Small intestine (tissue), 7 donors: ENCODE results near the gene TMEM209. TPM values are rescaled to one million over a fixed set of nuclear protein-coding genes. Genes with fewer than 3 reads are reported as not detected.

Experiments
- DNase-seq, 2 donors: peaks; one replicate each; pipeline versions ENCODE4 v3.0.0 to v3.0.0-alpha.2; 2013
- FAIRE-seq: peaks from 2 replicates; lab custom pipeline; 2012; peaks lifted over from hg19 to GRCh38; lab: Jason Lieb, UNC
- H3K27ac ChIP-seq, 3 donors: one replicate each; pipeline ENCODE4 v1.5.1; 2013; ENCODE audit warnings: low read length in 2 of 3, mild to moderate bottlenecking in 2 of 3, control low read depth in 1 of 3, inconsistent platforms in 1 of 3, low read depth in 1 of 3, moderate library complexity in 1 of 3
- H3K27me3 ChIP-seq, 3 donors: one replicate each; pipeline ENCODE4 v1.6.1; 2013; ENCODE audit warnings: low read length in 3 of 3, inconsistent platforms in 1 of 3; ENCODE audit not compliant: control insufficient read depth in 3 of 3, insufficient read depth in 3 of 3
- H3K36me3 ChIP-seq, 3 donors: one replicate each; pipeline ENCODE4 v1.6.1; 2013; ENCODE audit warnings: low read length in 3 of 3, inconsistent platforms in 1 of 3, low read depth in 1 of 3, mild to moderate bottlenecking in 1 of 3, moderate library complexity in 1 of 3; ENCODE audit not compliant: control insufficient read depth in 3 of 3, insufficient read depth in 2 of 3
- H3K4me1 ChIP-seq, 3 donors: one replicate each; pipeline ENCODE4 v1.6.1; 2013; ENCODE audit warnings: low read length in 2 of 3, inconsistent platforms in 1 of 3, low read depth in 1 of 3, mild to moderate bottlenecking in 1 of 3, moderate library complexity in 1 of 3; ENCODE audit not compliant: control insufficient read depth in 3 of 3, insufficient read depth in 2 of 3
- H3K4me3 ChIP-seq, 3 donors: one replicate each; pipeline ENCODE4 v1.5.1; 2013; ENCODE audit warnings: low read length in 3 of 3, control low read depth in 1 of 3, inconsistent platforms in 1 of 3, low read depth in 1 of 3, mild to moderate bottlenecking in 1 of 3, moderate library complexity in 1 of 3
- H3K9me3 ChIP-seq, 2 donors: one replicate each; pipeline ENCODE4 v1.6.1; 2013; ENCODE audit warnings: low read depth in 1 of 2, low read length in 1 of 2; ENCODE audit not compliant: control insufficient read depth in 2 of 2, insufficient read depth in 1 of 2
- WGBS, 3 donors: extraction: QIAGEN DNeasy Blood & Tissue Kit; methylation state at CpG; one replicate each; pipeline ENCODE4 v1.1.7; 2013; 5-methylcytosine and 5-hydroxymethylcytosine counted together
- polyA plus RNA-seq, 4 donors: library from polyadenylated mRNA; stranded (reverse) in 3 of 4; unstranded in 1 of 4; fragments of 200-250 nt in 3 of 4; fragments of 120-200 nt in 1 of 4; gene quantifications; one replicate each; pipeline versions ENCODE4 v1.2.1 to v1.2.3, GENCODE V29; 2013
- donor health status: healthy with polysubstance abuse.
- donor health status: control.
- donor health status: control.
- donor health status: Bipolar disorder and iron deficiency.
- donor health status: healthy.

TMEM209 gene
- polyA plus RNA-seq, 4 donors, result 4.3 to 15.5 (median 9.0) TPM

GRCh38 chr7:130156140-130156539, 49.1 kb downstream of the TMEM209 start:
- Histone ChIP-seq H3K9me3 (peaks cover 0 to 16% of the 10 kb centered on the region in 2 donors), H3K27me3 (no peaks in the 10 kb centered on the region), H3K27ac (no peak overlapping the region), H3K4me3 (no peak overlapping the region), H3K4me1 (peaks cover 0 to 12% (median 0%) of the 10 kb centered on the region in 3 donors), H3K36me3 (peaks cover 4 to 27% (median 5%) of the 10 kb centered on the region in 3 donors)
- 97 to 99% (median 98%) methylated on average over 7 of the region's 7 CpGs for WGBS, 3 donors
- no peak for DNase-seq
- FAIRE-seq, result no peak

DNA sequence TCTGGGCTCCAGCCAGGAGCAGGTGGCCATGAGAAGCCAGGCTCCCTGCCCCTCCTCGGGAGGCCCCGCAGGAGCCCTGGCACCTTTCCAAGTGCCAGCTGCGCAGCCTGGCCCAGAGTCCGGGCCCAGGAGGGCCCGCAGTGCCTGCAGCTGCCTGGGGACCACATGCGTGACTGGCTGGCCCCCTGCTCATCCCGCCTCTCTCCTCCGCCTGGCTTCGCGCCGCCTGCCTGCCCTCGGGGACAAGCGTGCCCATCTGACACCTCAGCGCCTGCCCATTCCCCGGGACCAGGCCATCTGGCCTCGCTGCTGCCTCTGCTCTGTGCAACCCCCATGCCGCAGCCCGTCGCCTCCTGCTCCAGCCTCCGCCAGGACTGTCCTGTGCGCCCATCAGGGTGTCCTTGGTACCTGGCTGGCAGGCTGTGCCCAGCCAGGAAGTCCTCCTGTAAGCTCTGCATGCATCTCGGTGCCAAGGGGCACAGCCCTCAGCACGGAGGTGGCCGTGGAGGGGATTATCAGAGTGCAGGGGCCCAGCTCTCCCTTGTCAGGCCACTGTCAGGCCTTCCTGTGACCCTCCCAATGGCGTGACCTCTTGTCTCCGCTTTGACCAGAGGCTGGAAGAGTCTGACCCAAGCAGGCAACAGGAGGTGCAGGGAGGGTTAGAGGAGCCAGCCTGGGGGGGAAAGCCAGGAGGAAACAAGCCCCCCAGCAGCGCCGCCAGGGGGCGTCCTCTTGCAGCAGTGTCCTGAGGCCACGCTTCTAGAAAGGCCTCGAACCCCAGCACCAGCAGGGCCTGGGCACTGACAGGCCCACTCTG, 50.5 kb downstream of the TMEM209 start:
- Histone ChIP-seq H3K27me3 (no peaks in the 10 kb centered on the region), H3K9me3 (peaks cover 0 to 9% of the 10 kb centered on the region in 2 donors), H3K4me3 (no peak overlapping the region), H3K36me3 (peaks cover 0 to 14% (median 0%) of the 10 kb centered on the region in 3 donors), H3K4me1 (peaks cover 0 to 12% (median 0%) of the 10 kb centered on the region in 3 donors), H3K27ac (no peak overlapping the region)
- 25 to 68% (median 54%) methylated on average over 29 to 31 of the region's 31 CpGs for WGBS, 3 donors
- DNase-seq (peak in 1 of 2 donors; percentile 47), FAIRE-seq (no peak)

DNA sequence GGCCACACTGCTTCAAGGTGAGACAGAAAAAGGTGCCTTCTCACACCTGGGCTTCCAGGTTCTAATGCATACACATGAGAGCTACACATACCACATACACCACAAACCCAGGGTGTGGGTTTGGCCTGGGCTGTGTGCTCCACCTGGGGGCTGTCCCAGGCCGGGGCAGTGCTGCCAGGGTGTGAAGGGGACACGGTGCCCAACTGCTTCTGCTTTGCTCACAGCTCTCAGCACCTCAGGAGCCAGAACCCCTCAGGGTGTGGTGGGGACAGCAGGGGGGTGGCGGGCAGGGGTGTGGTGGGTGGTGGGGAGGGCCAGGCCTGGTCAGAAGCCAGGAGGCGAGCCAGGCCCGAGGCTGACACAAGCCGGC, 51.1 kb downstream of the TMEM209 start:
- Histone ChIP-seq H3K9me3 (peaks cover 0 to 9% of the 10 kb centered on the region in 2 donors), H3K36me3 (peaks cover 0 to 11% (median 0%) of the 10 kb centered on the region in 3 donors), H3K27me3 (no peaks in the 10 kb centered on the region), H3K4me3 (no peak overlapping the region), H3K27ac (peak overlapping the region in 1 of 3 donors; percentile 65), H3K4me1 (peaks cover 0 to 12% (median 0%) of the 10 kb centered on the region in 3 donors)
- DNase-seq, result peak in 1 of 2 donors; percentile 45
- 0 to 44% (median 18%) methylated on average over 1 to 6 of the region's 6 CpGs for whole genome bisulfite sequencing, 3 donors
- FAIRE-seq, result no peak

DNA sequence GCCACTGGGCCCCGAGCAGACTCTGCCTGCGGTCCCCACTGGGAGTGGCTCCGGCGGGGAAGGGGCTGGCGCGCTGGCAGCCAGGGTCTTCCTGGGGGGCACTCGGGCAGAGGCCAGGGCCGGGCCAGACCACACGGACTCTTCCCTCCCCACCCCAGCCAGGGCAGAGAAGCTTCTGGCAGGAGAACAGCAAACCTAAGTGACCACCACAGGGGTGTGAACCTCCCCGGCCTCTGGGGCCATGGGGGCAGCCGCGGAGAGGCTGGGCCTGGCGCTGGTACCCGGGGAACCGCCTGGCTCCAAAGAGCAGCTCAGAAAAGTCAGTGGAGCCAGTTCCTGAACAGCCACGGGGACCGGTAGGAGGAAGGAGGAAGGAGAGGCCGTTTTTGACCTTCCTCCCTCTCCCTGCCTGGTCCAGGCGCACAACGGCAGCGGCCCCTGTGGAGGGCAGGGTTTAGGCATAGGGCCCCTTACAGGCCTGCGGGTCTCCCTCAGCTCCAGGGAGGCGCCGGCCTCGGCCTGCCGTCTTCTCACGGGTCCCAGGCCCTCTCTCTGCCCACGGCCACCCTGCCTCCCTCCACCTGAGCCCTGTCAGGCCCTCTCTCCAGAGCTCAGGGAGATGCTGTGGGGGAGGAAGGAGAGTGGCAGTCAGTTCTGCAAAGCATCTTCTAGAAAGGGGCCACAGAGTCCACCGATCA, 51.8 kb downstream of the TMEM209 start:
- Histone ChIP-seq H3K9me3 (peaks cover 0 to 9% of the 10 kb centered on the region in 2 donors), H3K36me3 (peaks cover 0 to 10% (median 0%) of the 10 kb centered on the region in 3 donors), H3K27ac (peak overlapping the region in 1 of 3 donors; percentile 65), H3K4me3 (no peak overlapping the region), H3K4me1 (peaks cover 0 to 17% (median 0%) of the 10 kb centered on the region in 3 donors), H3K27me3 (no peaks in the 10 kb centered on the region)
- 28 to 61% (median 52%) methylated on average over 26 to 29 of the region's 29 CpGs for WGBS, 3 donors
- DNase-seq (peak in 1 of 2 donors; percentile 39), FAIRE-seq (no peak)

GRCh38 chr7:130152493-130153210, 52.6 kb downstream of the TMEM209 start:
- 85 to 89% (median 87%) methylated on average over 17 of the region's 17 CpGs for WGBS, 3 donors
- no peak for FAIRE-seq

DNA sequence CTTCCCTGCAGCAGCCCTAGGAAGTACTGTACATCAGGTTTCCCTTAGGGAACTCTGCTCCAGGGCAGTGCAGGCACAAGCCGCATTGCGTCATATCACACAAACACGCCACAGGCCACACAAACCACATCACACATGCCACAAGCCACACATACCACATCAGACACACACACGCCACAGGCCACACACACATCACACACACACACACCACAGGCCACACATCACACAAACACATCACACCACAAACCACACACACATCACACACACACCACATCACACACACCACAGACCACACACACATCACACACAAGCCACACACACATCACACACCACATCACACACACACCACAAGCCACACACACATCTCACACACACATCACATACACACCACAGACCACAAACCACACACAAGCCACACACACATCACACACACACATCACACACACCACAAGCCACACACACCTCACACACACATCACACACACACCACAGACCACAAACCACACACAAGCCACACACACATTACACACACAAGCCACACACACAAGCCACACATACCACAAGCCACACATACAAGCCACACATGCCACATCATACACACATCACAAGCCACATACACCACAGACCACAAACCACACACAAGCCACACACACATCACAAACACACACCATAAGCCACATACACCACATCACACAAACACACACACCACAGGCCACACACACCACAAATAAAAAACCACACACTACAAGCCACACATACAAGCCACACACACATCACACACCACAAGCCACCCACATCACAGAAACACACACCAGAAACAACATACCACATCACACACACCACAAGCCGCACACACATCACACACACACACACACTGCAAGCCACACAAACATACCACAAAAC, 53.4 kb downstream of the TMEM209 start:
- Histone ChIP-seq H3K4me1 (peaks cover 0 to 28% (median 0%) of the 10 kb centered on the region in 3 donors), H3K36me3 (peaks cover 0 to 6% (median 0%) of the 10 kb centered on the region in 3 donors), H3K4me3 (no peak overlapping the region), H3K27ac (no peak overlapping the region), H3K27me3 (no peaks in the 10 kb centered on the region), H3K9me3 (peaks cover 0 to 9% of the 10 kb centered on the region in 2 donors)
- FAIRE-seq (no peak), DNase-seq (no peak)
- 64 to 87% (median 70%) methylated on average over 5 of the region's 5 CpGs for WGBS, 3 donors

More at GRCh38 chr7:130152493-130153210, 52.6 kb downstream of the TMEM209 start:
- H3K27me3 ChIP-seq, result no peaks in the 10 kb centered on the region
- no peak overlapping the region for H3K4me3 ChIP-seq
- peaks cover 0 to 9% (median 0%) of the 10 kb centered on the region in 3 donors for H3K36me3 ChIP-seq
- H3K9me3 ChIP-seq, result peaks cover 0 to 9% of the 10 kb centered on the region in 2 donors
- no peak for DNase-seq
- H3K4me1 ChIP-seq, result peaks cover 0 to 24% (median 0%) of the 10 kb centered on the region in 3 donors
- H3K27ac ChIP-seq, result no peak overlapping the region

- Histone ChIP-seq H3K9me3 (no peaks in the 10 kb centered on the region), H3K4me1 (peaks cover 0 to 38% (median 0%) of the 10 kb centered on the region in 3 donors), H3K36me3 (peaks cover 0 to 6% (median 0%) of the 10 kb centered on the region in 3 donors), H3K27me3 (no peaks in the 10 kb centered on the region), H3K4me3 (no peak overlapping the region), H3K27ac (no peak overlapping the region)
- no peak for FAIRE-seq
- WGBS, 3 donors, result 81 to 92% (median 89%) methylated on average over 11 of the region's 11 CpGs
- DNase-seq, result no peak
Observed at GRCh38 chr7:130150587-130150986, 54.6 kb downstream of the TMEM209 start.
